ENCODE results near the gene OSMR.
"Not testable (repeated sequence)": the region's sequence is repeated elsewhere in the genome, so short reads cannot be mapped to it uniquely, and the experiment has no call there.

The OSMR gene

DNA sequence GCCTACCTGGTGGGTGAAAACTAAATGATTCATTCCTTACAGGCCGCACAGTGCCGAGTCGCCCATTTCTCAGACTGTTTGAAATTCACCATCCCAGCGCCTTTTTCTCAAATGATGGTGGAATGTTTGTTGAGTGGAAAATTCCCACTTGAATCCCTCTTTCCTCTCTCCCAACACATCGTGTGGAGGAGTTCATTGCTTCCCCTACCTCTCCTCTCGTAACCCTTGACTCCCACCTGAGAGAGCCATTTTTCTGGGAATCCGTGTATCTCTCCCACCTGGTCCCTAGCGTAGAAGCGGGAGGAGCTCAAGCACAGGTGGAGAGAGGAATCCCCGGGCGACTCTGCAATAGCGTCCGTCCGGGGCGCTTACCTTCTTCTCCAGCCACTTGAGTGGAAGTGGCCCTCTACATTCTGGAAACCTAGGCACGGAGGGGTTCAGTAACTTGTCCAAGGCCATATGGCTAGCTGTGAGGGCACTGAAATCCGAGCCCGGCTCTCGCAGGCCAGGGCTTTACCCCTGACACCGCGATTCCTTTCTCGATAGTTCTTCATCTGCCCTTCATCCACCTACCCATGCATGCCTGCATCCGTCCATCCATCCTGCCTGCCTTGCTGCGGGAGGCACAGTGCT is 683 bp downstream of the OSMR start:
- H2AFZ ChIP-seq = peak overlapping the region; percentile 59
- H3K9ac ChIP-seq = no peak overlapping the region

GRCh38 chr5:38847559-38848347 is 1.9 kb downstream of the OSMR start:
- TF ChIP-seq, protein P1, sequence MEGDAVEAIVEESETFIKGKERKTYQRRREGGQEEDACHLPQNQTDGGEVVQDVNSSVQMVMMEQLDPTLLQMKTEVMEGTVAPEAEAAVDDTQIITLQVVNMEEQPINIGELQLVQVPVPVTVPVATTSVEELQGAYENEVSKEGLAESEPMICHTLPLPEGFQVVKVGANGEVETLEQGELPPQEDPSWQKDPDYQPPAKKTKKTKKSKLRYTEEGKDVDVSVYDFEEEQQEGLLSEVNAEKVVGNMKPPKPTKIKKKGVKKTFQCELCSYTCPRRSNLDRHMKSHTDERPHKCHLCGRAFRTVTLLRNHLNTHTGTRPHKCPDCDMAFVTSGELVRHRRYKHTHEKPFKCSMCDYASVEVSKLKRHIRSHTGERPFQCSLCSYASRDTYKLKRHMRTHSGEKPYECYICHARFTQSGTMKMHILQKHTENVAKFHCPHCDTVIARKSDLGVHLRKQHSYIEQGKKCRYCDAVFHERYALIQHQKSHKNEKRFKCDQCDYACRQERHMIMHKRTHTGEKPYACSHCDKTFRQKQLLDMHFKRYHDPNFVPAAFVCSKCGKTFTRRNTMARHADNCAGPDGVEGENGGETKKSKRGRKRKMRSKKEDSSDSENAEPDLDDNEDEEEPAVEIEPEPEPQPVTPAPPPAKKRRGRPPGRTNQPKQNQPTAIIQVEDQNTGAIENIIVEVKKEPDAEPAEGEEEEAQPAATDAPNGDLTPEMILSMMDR (IDR thresholded peaks at IDR 0.05) = no peak
- Histone ChIP-seq H3K9me3 (ENCODE audit: control insufficient read depth, low read length) (no peaks in the 10 kb centered on the region), H3K9ac (no peak overlapping the region), H3K27ac (no peak overlapping the region), H3K36me3 (ENCODE audit: control insufficient read depth, insufficient read depth, low read length) (no peaks in the 10 kb centered on the region), H3K79me2 (no peaks in the 10 kb centered on the region), H3K4me3 (ENCODE audit: low read depth, low read length) (no peak overlapping the region), H3K27me3 (ENCODE audit: control insufficient read depth, insufficient read depth, low read length) (no peaks in the 10 kb centered on the region), H2AFZ (no peak overlapping the region), H3K4me2 (ENCODE audit: low read length) (no peak overlapping the region), H3K4me1 (no peaks in the 10 kb centered on the region)

More for the DNA sequence above, 683 bp downstream of the OSMR start:
- peak overlapping the region; percentile 54 for H3K4me2 ChIP-seq (ENCODE audit: low read length)
- H3K36me3 ChIP-seq (ENCODE audit: control insufficient read depth, insufficient read depth, low read length) = no peaks in the 10 kb centered on the region
- peak overlapping the region; percentile 65 for H3K27ac ChIP-seq
- H3K27me3 ChIP-seq (ENCODE audit: control insufficient read depth, insufficient read depth, low read length) = no peaks in the 10 kb centered on the region
- TF ChIP-seq, protein P1 (IDR thresholded peaks at IDR 0.05) = no peak
- H3K4me1 ChIP-seq = no peaks in the 10 kb centered on the region
- H3K4me3 ChIP-seq (ENCODE audit: low read depth, low read length) = peak overlapping the region; percentile 58
- no peaks in the 10 kb centered on the region for H3K79me2 ChIP-seq
- H3K9me3 ChIP-seq (ENCODE audit: control insufficient read depth, low read length) = no peaks in the 10 kb centered on the region

GRCh38 chr5:38848637-38849036 is 2.8 kb downstream of the OSMR start:
- Histone ChIP-seq H3K27me3 (ENCODE audit: control insufficient read depth, insufficient read depth, low read length) (no peaks in the 10 kb centered on the region), H3K4me3 (ENCODE audit: low read depth, low read length) (no peak overlapping the region)

GRCh38 chr5:38851640-38852039 is 5.8 kb downstream of the OSMR start:
- not testable (repeated sequence) for H3K4me3 ChIP-seq (ENCODE audit: low read depth, low read length); H2AFZ ChIP-seq; H3K4me2 ChIP-seq (ENCODE audit: low read length); H3K79me2 ChIP-seq; H3K27me3 ChIP-seq (ENCODE audit: control insufficient read depth, insufficient read depth, low read length); H3K4me1 ChIP-seq; H3K36me3 ChIP-seq (ENCODE audit: control insufficient read depth, insufficient read depth, low read length); H3K27ac ChIP-seq; H3K9me3 ChIP-seq (ENCODE audit: control insufficient read depth, low read length); H3K9ac ChIP-seq

More at GRCh38 chr5:38848637-38849036, 2.8 kb downstream of the OSMR start:
- Histone ChIP-seq H3K36me3 (ENCODE audit: control insufficient read depth, insufficient read depth, low read length) (no peaks in the 10 kb centered on the region), H3K4me1 (no peaks in the 10 kb centered on the region), H3K9me3 (ENCODE audit: control insufficient read depth, low read length) (no peaks in the 10 kb centered on the region), H3K9ac (no peak overlapping the region), H2AFZ (no peak overlapping the region), H3K27ac (no peak overlapping the region), H3K4me2 (ENCODE audit: low read length) (no peak overlapping the region), H3K79me2 (no peaks in the 10 kb centered on the region)
- TF ChIP-seq, protein P1 (IDR thresholded peaks at IDR 0.05) = no peak

- TF ChIP-seq, protein P1 (IDR thresholded peaks at IDR 0.05) = no peak
- Histone ChIP-seq H3K4me3 (ENCODE audit: low read depth, low read length) (no peak overlapping the region), H3K9me3 (ENCODE audit: control insufficient read depth, low read length) (no peaks in the 10 kb centered on the region), H3K36me3 (ENCODE audit: control insufficient read depth, insufficient read depth, low read length) (no peaks in the 10 kb centered on the region), H3K4me1 (no peaks in the 10 kb centered on the region), H2AFZ (no peak overlapping the region), H3K27me3 (ENCODE audit: control insufficient read depth, insufficient read depth, low read length) (no peaks in the 10 kb centered on the region), H3K79me2 (no peaks in the 10 kb centered on the region), H3K4me2 (ENCODE audit: low read length) (no peak overlapping the region), H3K27ac (no peak overlapping the region), H3K9ac (no peak overlapping the region)
Observed at GRCh38 chr5:38853753-38854470, 8.1 kb downstream of the OSMR start.
